ENCODE data around the gene TMEM163.

- TF ChIP-seq POLR2A (IDR thresholded peaks at IDR 0.05; ENCODE audit: low read depth, low read length) (no peak), POLR2AphosphoS5 (IDR thresholded peaks at IDR 0.05; ENCODE audit: low read depth, low read length) (no peak), TAF1 (IDR thresholded peaks at IDR 0.05; ENCODE audit: low read depth, low read length) (no peak)
These were observed 145.1 kb downstream of the TMEM163 start for GRCh38 chr2:134573724-134574123.
